ENCODE results near the gene RHOD.

RHOD gene

GRCh38 chr11:67045314-67045713 is 11.3 kb upstream of the RHOD start:
- no peak for DNase-seq
- TF ChIP-seq CTCF (IDR thresholded peaks at IDR 0.05; ENCODE audit: low read depth, low read length) = no peak
- no peaks in the 10 kb centered on the region for H3K27me3 ChIP-seq (ENCODE audit: insufficient read depth, low read depth, severe bottlenecking)
- no peaks in the 10 kb centered on the region for H3K36me3 ChIP-seq
- no peak overlapping the region for H3K27ac ChIP-seq
- H3K4me3 ChIP-seq (ENCODE audit: low read depth, low read length) = no peak overlapping the region
- no peaks in the 10 kb centered on the region for H3K9me3 ChIP-seq (ENCODE audit: severe bottlenecking)

GRCh38 chr11:67048515-67049130 is 8.0 kb upstream of the RHOD start:
- Histone ChIP-seq H3K27me3 (ENCODE audit: insufficient read depth, low read depth, severe bottlenecking) (no peaks in the 10 kb centered on the region), H3K9me3 (ENCODE audit: severe bottlenecking) (no peaks in the 10 kb centered on the region), H3K36me3 (no peaks in the 10 kb centered on the region), H3K27ac (no peak overlapping the region), H3K4me3 (ENCODE audit: low read depth, low read length) (no peak overlapping the region)
- TF ChIP-seq CTCF (IDR thresholded peaks at IDR 0.05; ENCODE audit: low read depth, low read length) = no peak
- no peak for DNase-seq

GRCh38 chr11:67050139-67050538 is 6.5 kb upstream of the RHOD start:
- no peak overlapping the region for H3K27ac ChIP-seq
- peak; percentile 72 for TF ChIP-seq CTCF (IDR thresholded peaks at IDR 0.05; ENCODE audit: low read depth, low read length)
- no peaks in the 10 kb centered on the region for H3K27me3 ChIP-seq (ENCODE audit: insufficient read depth, low read depth, severe bottlenecking)
- H3K36me3 ChIP-seq = no peaks in the 10 kb centered on the region
- peak; percentile 57 for DNase-seq
- no peaks in the 10 kb centered on the region for H3K9me3 ChIP-seq (ENCODE audit: severe bottlenecking)
- H3K4me3 ChIP-seq (ENCODE audit: low read depth, low read length) = no peak overlapping the region

GRCh38 chr11:67051180-67051893 is 5.3 kb upstream of the RHOD start:
- no peak for TF ChIP-seq CTCF (IDR thresholded peaks at IDR 0.05; ENCODE audit: low read depth, low read length)
- Histone ChIP-seq H3K36me3 (no peaks in the 10 kb centered on the region), H3K27me3 (ENCODE audit: insufficient read depth, low read depth, severe bottlenecking) (no peaks in the 10 kb centered on the region), H3K9me3 (ENCODE audit: severe bottlenecking) (no peaks in the 10 kb centered on the region), H3K27ac (no peak overlapping the region), H3K4me3 (ENCODE audit: low read depth, low read length) (no peak overlapping the region)
- no peak for DNase-seq

- Histone ChIP-seq H3K27me3 (ENCODE audit: insufficient read depth, low read depth, severe bottlenecking) (no peaks in the 10 kb centered on the region), H3K36me3 (no peaks in the 10 kb centered on the region), H3K9me3 (ENCODE audit: severe bottlenecking) (no peaks in the 10 kb centered on the region), H3K27ac (no peak overlapping the region), H3K4me3 (ENCODE audit: low read depth, low read length) (no peak overlapping the region)
- no peak for DNase-seq
- TF ChIP-seq CTCF (IDR thresholded peaks at IDR 0.05; ENCODE audit: low read depth, low read length) = no peak
Measured at GRCh38 chr11:67051945-67052488, 4.6 kb upstream of the RHOD start.
